H1 (cell line): ENCODE data around the gene GSTM3.

ENCODE experiments used
- CHD2 ChIP-seq: IDR thresholded peaks from 2 replicates; pipeline ENCODE4 v1.6.1; 2012; ENCODE audit warnings: low read length, improper control_type of control experiment
- CTCF ChIP-seq, 3 experiments: IDR thresholded peaks; 1 replicate in 2 of 3; 2 replicates in 1 of 3; pipeline versions ENCODE4 v1.5.1 to v1.6.1; 2011; ENCODE audit warnings: low read length in 3 of 3, mild to moderate bottlenecking in 3 of 3, inconsistent platforms in 2 of 3, low read depth in 1 of 3, moderate library complexity in 1 of 3; ENCODE audit not compliant: insufficient read depth in 1 of 3; ENCODE audit errors: control extremely low read depth in 1 of 3
- EZH2 ChIP-seq: fragments of 200-600 bp; sonication (generic); IDR thresholded peaks from 2 replicates; pipeline ENCODE4 v1.7.1; 2012; ENCODE audit warnings: low read depth, mild to moderate bottlenecking, moderate library complexity, low read length, inconsistent platforms; ENCODE audit not compliant: severe bottlenecking
- USF2 ChIP-seq: IDR thresholded peaks from 2 replicates; pipeline ENCODE4 v1.6.1; 2011; ENCODE audit warnings: low read length, improper control_type of control experiment

- TF ChIP-seq CTCF (IDR thresholded peaks at IDR 0.05; ENCODE audit: control extremely low read depth in 1 of 3, insufficient read depth in 1 of 3, low read depth in 1 of 3, low read length in 3 of 3) (peak; percentile 67 to 78 (median 77)), CHD2 (no peak), EZH2 (no peak), USF2 (no peak)
Observed at GRCh38 chr1:109788695-109789521, 48.1 kb upstream of the GSTM3 start.
